Right atrium auricular region (tissue), 2 donors: ENCODE results near the gene NPEPPS. TPM values are rescaled to one million over a fixed set of nuclear protein-coding genes. Genes with fewer than 3 reads are reported as not detected.

ENCODE experiments used
- DNase-seq: peaks from one replicate; pipeline ENCODE4 v3.0.0-alpha.2; 2019; ENCODE audit warnings: low spot score
- H3K27ac ChIP-seq, 2 donors: fragments of 200-600 bp; sonication (generic); 1 replicate in 1 of 2; 2 replicates in 1 of 2; pipeline ENCODE4 v1.5.1; 2016 to 2019
- H3K27me3 ChIP-seq, 2 donors: fragments of 200-600 bp; sonication (generic); one replicate each; pipeline versions ENCODE4 v1.5.1 to v1.6.0; 2017 to 2019
- H3K36me3 ChIP-seq: fragments of 200-600 bp; sonication (generic); one replicate; pipeline ENCODE4 v1.5.1; 2016
- H3K4me1 ChIP-seq, 2 donors: fragments of 200-600 bp; sonication (generic); one replicate each; pipeline versions ENCODE4 v1.5.1 to v1.6.0; 2017 to 2019
- H3K4me3 ChIP-seq, 2 donors: fragments of 200-600 bp; sonication (generic); 1 replicate in 1 of 2; 2 replicates in 1 of 2; pipeline ENCODE4 v1.5.1; 2017 to 2019; ENCODE audit warnings: mild to moderate bottlenecking in 1 of 2, moderate library complexity in 1 of 2
- H3K9me3 ChIP-seq, 2 donors: fragments of 200-600 bp; sonication (generic); one replicate each; pipeline ENCODE4 v1.5.1; 2019
- total RNA-seq, 2 donors: library from RNA; depleted of rRNA; stranded (reverse); fragments of >200 nt; gene quantifications; one replicate each; pipeline ENCODE4 v1.1.0, GENCODE V29; 2016
- TF ChIP-seq, protein P1 (sequence below), 2 donors: fragments of 200-600 bp; sonication (generic); IDR thresholded peaks; one replicate each; pipeline ENCODE4 v1.5.1; 2019; ENCODE audit warnings: antibody characterized with exemption in 2 of 2

NPEPPS gene
- total RNA-seq, 2 donors from 2014 or later, result 53.0 to 62.8 TPM

DNA sequence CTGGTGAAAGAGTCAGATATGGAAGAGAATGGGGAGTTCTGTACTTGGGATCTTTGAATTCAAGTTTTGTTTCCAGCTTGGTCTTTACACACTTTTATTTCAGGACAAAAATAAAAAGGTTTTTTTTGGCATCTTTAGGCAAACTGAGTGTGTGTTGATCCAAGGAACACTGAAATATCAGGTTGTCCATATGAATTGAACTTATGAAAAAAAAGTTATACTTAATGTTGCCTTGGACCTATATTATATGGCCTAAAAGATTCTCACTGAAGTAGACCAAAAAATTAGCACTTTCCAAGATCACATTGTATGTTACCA lies 133.7 kb downstream of the NPEPPS start:
- DNase-seq, result no peak
- H3K4me1 ChIP-seq, result no peaks in the 10 kb centered on the region
- H3K36me3 ChIP-seq, result peaks cover 90% of the 10 kb centered on the region
- no peaks in the 10 kb centered on the region for H3K9me3 ChIP-seq
- TF ChIP-seq, protein P1, sequence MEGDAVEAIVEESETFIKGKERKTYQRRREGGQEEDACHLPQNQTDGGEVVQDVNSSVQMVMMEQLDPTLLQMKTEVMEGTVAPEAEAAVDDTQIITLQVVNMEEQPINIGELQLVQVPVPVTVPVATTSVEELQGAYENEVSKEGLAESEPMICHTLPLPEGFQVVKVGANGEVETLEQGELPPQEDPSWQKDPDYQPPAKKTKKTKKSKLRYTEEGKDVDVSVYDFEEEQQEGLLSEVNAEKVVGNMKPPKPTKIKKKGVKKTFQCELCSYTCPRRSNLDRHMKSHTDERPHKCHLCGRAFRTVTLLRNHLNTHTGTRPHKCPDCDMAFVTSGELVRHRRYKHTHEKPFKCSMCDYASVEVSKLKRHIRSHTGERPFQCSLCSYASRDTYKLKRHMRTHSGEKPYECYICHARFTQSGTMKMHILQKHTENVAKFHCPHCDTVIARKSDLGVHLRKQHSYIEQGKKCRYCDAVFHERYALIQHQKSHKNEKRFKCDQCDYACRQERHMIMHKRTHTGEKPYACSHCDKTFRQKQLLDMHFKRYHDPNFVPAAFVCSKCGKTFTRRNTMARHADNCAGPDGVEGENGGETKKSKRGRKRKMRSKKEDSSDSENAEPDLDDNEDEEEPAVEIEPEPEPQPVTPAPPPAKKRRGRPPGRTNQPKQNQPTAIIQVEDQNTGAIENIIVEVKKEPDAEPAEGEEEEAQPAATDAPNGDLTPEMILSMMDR (IDR thresholded peaks at IDR 0.05), result no peak
- H3K27ac ChIP-seq, result no peak overlapping the region
- no peaks in the 10 kb centered on the region for H3K27me3 ChIP-seq
- H3K4me3 ChIP-seq, result no peak overlapping the region

DNA sequence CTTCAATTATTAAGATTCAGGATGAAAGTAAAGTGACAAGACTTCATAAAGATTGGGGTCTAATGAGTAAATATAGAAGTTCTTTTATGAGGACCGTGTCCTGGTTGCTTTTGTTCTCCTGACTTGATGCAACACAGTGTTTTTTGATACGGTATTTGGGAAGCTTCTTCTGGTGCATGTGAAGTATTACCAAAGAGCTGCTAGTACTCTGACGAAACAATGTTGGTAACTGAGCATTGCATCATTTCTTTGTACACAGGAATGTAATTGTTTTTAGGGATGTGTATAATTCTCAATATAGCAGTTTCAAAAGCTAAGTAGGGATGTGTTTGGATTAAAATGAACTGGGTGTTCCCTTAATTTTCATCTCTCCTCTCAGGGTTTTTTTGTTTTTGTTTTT lies 134.7 kb downstream of the NPEPPS start:
- TF ChIP-seq, protein P1 (IDR thresholded peaks at IDR 0.05), result no peak
- no peaks in the 10 kb centered on the region for H3K27me3 ChIP-seq
- no peak overlapping the region for H3K27ac ChIP-seq

DNA sequence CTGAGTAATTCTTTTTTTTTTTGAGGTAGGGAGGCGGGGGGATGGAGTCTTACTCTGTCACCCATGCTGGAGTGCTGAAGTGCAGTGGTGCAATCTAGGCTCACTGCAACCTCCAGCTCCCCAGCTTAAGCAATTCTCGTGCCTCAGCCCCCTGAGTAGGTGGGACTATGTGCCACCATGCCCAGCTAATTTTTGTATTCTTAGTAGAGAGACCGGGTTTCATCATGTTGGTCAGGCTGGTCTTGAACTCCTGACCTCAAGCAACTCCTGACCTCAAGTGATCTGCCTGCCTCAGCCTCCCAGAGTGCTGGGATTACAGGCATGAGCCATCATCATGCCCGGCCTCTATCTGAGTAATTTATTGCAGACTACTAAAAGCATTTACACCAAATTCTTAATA lies 138.2 kb downstream of the NPEPPS start:
- TF ChIP-seq, protein P1 (IDR thresholded peaks at IDR 0.05), result no peak
- H3K4me3 ChIP-seq, result no peak overlapping the region
- H3K27ac ChIP-seq, result no peak overlapping the region
- H3K4me1 ChIP-seq, result no peaks in the 10 kb centered on the region
- H3K27me3 ChIP-seq, result no peaks in the 10 kb centered on the region
- no peak for DNase-seq
- no peaks in the 10 kb centered on the region for H3K9me3 ChIP-seq
- peaks cover 91% of the 10 kb centered on the region for H3K36me3 ChIP-seq

More for the DNA sequence above, 134.7 kb downstream of the NPEPPS start:
- H3K36me3 ChIP-seq, result peaks cover 89% of the 10 kb centered on the region
- H3K9me3 ChIP-seq, result no peaks in the 10 kb centered on the region
- H3K4me1 ChIP-seq, result no peaks in the 10 kb centered on the region
- no peak overlapping the region for H3K4me3 ChIP-seq
- no peak for DNase-seq

DNA sequence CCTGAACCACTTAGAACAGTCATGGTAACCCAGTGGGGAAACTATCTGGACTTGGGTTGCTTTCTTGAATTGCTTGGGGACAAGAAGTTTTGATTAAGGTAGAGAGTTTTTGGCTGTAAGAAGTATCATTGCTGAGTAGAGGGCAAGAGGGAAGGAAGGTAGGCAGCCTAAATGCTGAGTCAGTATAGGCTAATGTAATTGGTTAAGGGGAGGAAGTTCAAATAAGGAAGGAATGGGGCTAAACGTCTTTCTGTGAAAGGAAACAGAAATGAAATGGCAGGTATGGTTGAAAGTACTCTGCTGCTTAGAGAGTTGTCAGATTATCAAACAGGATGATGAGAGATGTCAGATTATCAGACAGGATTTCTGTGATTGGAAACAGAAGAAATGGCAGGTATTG lies 139.2 kb downstream of the NPEPPS start:
- no peak for DNase-seq
- no peak overlapping the region for H3K4me3 ChIP-seq
- H3K27ac ChIP-seq, result no peak overlapping the region
- H3K27me3 ChIP-seq, result no peaks in the 10 kb centered on the region
- TF ChIP-seq, protein P1 (IDR thresholded peaks at IDR 0.05), result no peak
- H3K36me3 ChIP-seq, result peaks cover 94% of the 10 kb centered on the region
- no peaks in the 10 kb centered on the region for H3K9me3 ChIP-seq
- H3K4me1 ChIP-seq, result no peaks in the 10 kb centered on the region

Other genes with a start within 250 kb of the NPEPPS start
- 10 to 100 TPM in 1 of 2 donors, 1 to 10 TPM in 1; 2.8 to 10.1 TPM for gene EFCAB13, start 207.2 kb upstream of the NPEPPS start, total RNA-seq
- 100 to 1,000 TPM in 1 of 2 donors, 10 to 100 TPM in 1; 91.4 to 102 TPM for gene KPNB1, start 118.8 kb downstream of the NPEPPS start, total RNA-seq
- gene TBKBP1, start 163.1 kb downstream of the NPEPPS start, total RNA-seq, result 10 to 100 TPM; 10.9 to 13.7 TPM
- under 1 TPM in 1 of 2 donors, not detected in 1; 0.39 TPM for gene TBX21, start 202.1 kb downstream of the NPEPPS start, total RNA-seq